AG10803 (cell line): ENCODE measurements around the gene AOPEP.

Experiments used
- DNase-seq: peaks from one replicate; pipeline ENCODE4 v3.0.0; 2010; ENCODE audit warnings: low read depth
- H3K4me3 ChIP-seq: 2 replicates; pipeline ENCODE4 v1.5.1; 2011; ENCODE audit warnings: mild to moderate bottlenecking, low read length, control low read depth
- CTCF ChIP-seq: conservative IDR thresholded peaks from 2 replicates; pipeline ENCODE4 v1.5.1; 2011; ENCODE audit warnings: mild to moderate bottlenecking, low read length, control low read depth, inconsistent platforms

AOPEP gene

DNA sequence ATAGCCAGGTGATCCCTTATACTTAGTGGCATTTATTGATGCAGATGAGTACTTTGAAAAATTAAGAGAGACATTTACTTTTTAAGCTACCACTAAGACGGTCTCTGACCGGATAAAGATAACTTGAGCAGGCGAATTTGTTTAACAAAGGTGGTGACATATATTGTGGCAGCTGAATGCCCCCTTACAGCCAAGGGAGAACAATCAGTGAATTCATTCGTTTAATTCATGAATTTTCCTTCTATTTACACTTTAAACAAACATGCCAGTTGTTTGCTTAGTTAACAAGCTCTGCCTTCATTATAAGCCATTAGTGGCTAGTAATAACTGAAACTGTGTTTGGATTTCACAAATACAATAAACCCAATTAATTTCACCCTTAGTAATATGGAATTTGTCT, 187.1 kb downstream of the AOPEP start:
- DNase-seq = no peak
- no peak overlapping the region for H3K4me3 ChIP-seq
- no peak for TF ChIP-seq CTCF

- H3K4me3 ChIP-seq = no peak overlapping the region
- TF ChIP-seq CTCF = no peak
- no peak for DNase-seq
These were observed 189.3 kb downstream of the AOPEP start for GRCh38 chr9:94915476-94916450.

DNA sequence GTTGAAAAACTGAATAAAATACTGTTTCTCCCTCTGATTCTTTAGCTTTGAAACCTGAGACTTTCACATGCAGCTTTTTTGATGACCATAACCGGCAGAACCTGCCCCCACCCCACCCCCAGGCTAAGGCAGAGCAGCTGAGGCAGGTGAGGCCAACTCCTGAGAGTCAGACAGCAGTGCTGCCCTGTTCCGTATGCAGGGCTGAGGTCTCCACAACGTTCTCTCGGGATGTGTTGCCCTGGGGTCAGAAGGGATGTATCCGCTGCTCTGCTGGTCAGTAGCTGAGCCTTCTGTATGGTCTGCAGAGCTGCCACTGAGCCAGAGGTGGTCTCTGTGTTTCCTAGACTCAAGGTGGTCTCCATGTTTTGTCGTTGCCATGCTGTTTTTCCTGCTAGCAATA, 190.5 kb downstream of the AOPEP start:
- no peak overlapping the region for H3K4me3 ChIP-seq
- no peak for TF ChIP-seq CTCF
- no peak for DNase-seq

GRCh38 chr9:94918038-94918753, 191.7 kb downstream of the AOPEP start:
- DNase-seq = no peak
- TF ChIP-seq CTCF = no peak
- no peak overlapping the region for H3K4me3 ChIP-seq

GRCh38 chr9:94919376-94920098, 193.0 kb downstream of the AOPEP start:
- H3K4me3 ChIP-seq = no peak overlapping the region
- DNase-seq = peak; percentile 47
- TF ChIP-seq CTCF = no peak

DNA sequence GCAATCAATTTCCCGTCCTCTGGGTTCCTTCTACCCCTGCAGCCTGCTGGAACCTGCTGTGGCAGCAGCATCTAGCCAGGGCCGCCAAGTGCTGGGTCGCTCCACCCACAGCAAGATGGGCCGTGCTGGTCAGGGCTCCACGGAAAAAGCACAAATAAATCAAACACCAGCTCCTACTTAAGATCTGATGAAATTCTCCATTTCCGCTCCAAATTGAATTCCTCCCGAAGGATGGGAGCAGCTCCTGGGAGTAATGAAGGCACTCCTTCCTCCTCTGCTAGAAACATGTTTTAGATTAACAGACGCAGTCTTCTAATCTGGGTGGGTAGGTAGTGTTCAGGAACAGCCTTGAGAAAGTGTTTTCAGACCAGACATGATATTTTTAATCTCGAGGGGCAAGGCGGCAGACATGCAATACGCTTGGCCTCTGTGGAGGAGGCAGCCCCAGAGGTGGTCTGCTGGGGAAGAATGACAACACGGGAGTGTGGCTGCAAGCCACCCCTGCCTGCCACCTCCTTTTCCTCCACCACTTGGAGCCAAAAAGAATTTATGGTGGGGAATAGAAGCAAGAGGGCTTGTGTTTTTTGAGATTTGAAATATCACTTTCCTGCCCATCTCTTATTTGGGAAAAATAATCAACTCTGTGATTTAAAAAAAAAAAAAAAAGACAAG, 194.1 kb downstream of the AOPEP start:
- DNase-seq = peak; percentile 98
- TF ChIP-seq CTCF = no peak
- peak overlapping the region; percentile 47 for H3K4me3 ChIP-seq
